Mesothelial cell of epicardium (in vitro differentiated cells): ENCODE measurements around the gene UGT1A7. TPM values are rescaled to one million over a fixed set of nuclear protein-coding genes. Genes with fewer than 3 reads are reported as not detected.
"Not testable (repeated sequence)": the region's sequence is repeated elsewhere in the genome, so short reads cannot be mapped to it uniquely, and the experiment has no call there.

Experiments used
- DNase-seq, 2 experiments: peaks; one replicate each; pipeline ENCODE4 v3.0.0; 2021; ENCODE audit warnings: low spot score in 2 of 2; ENCODE audit not compliant: unreplicated experiment in 2 of 2
- H3K27ac Mint-ChIP-seq: 2 replicates; pipeline ENCODE4 v1.8.0; 2021; ENCODE audit warnings: mixed read lengths
- H3K27me3 Mint-ChIP-seq: 2 replicates; pipeline ENCODE4 v1.8.0; 2021; ENCODE audit warnings: low read depth, mixed read lengths
- H3K36me3 Mint-ChIP-seq: 2 replicates; pipeline ENCODE4 v1.8.0; 2021; ENCODE audit warnings: mixed read lengths
- H3K4me1 Mint-ChIP-seq: 2 replicates; pipeline ENCODE4 v1.8.0; 2021; ENCODE audit warnings: mixed read lengths
- H3K4me3 Mint-ChIP-seq: 2 replicates; pipeline ENCODE4 v1.8.0; 2021; ENCODE audit warnings: mild to moderate bottlenecking, moderate library complexity, mixed read lengths
- H3K9me3 Mint-ChIP-seq: 2 replicates; pipeline ENCODE4 v1.8.0; 2021; ENCODE audit warnings: mixed read lengths
- total RNA-seq: library from RNA; stranded (reverse); gene quantifications from 3 replicates; pipeline ENCODE4 v1.2.1, GENCODE V29; 2021
- TF ChIP-seq, protein P1 (sequence below): fragments of 200-600 bp; sonication (generic); IDR thresholded peaks from one replicate; pipeline ENCODE4 v1.5.0; 2021; ENCODE audit warnings: antibody characterized with exemption; ENCODE audit not compliant: unreplicated experiment

UGT1A7 gene
- total RNA-seq, 1 donor from 2014 or later: not detected

DNA sequence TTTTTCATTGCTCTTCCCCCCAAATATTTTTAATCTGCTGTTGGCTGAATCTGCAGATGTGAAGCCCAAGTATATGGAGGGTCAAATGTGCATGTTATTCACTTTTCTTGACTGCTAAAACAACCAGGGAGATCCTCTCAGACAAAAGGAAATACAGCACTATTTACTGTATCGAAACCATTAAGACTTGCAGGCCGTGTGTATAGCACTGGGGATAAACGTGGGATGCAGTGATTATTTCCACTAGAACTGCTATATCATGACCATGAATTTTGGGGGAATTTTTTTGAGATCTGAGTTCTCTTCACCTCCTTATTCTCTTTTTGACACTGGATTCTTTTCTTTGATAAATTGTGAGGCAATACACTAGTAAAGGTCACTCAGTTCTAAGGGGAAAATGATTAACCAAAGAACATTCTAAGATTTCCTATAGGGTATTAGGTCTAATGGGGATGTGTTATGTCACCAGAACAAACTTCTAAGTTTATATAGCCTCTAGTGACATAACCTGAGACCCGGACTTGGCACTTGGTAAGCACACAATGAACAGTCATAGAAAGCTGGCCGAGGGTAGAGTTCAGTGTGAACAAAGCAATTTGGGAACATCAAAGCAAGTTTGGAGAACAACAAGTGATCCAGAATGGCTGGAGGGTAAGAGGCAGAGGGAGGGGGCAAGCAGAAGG, 63.5 kb downstream of the UGT1A7 start:
- peaks cover 16% of the 10 kb centered on the region for H3K27me3 Mint-ChIP-seq

DNA sequence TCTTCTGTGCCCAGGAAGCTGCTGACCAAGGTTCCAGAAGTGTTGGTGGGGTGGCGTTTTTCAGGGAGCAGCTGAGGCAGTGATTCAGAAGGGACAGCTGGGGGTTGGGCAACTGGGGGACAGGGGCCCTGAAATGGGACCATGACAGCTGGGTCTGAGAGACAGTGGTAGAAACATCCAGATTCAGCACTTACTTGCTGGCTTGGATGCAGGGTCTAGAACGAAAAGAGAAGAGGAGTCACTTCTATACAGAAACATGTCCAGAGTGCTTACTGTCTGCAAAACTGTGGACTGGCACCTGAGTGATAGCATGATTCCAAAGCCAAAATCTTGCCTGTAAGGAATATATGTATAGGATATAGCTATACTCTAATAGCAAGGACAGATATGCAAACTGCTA, 64.1 kb downstream of the UGT1A7 start:
- H3K4me1 Mint-ChIP-seq, H3K27ac Mint-ChIP-seq, DNase-seq, H3K36me3 Mint-ChIP-seq, H3K4me3 Mint-ChIP-seq: not testable (repeated sequence)
- Mint-ChIP-seq H3K9me3 (peaks cover 30% of the 10 kb centered on the region), H3K27me3 (peaks cover 14% of the 10 kb centered on the region)

More for the DNA sequence above, 63.5 kb downstream of the UGT1A7 start:
- no peaks in the 10 kb centered on the region for H3K36me3 Mint-ChIP-seq
- no peak for DNase-seq
- peaks cover 27% of the 10 kb centered on the region for H3K9me3 Mint-ChIP-seq
- no peak overlapping the region for H3K4me3 Mint-ChIP-seq
- no peaks in the 10 kb centered on the region for H3K4me1 Mint-ChIP-seq
- TF ChIP-seq, protein P1, sequence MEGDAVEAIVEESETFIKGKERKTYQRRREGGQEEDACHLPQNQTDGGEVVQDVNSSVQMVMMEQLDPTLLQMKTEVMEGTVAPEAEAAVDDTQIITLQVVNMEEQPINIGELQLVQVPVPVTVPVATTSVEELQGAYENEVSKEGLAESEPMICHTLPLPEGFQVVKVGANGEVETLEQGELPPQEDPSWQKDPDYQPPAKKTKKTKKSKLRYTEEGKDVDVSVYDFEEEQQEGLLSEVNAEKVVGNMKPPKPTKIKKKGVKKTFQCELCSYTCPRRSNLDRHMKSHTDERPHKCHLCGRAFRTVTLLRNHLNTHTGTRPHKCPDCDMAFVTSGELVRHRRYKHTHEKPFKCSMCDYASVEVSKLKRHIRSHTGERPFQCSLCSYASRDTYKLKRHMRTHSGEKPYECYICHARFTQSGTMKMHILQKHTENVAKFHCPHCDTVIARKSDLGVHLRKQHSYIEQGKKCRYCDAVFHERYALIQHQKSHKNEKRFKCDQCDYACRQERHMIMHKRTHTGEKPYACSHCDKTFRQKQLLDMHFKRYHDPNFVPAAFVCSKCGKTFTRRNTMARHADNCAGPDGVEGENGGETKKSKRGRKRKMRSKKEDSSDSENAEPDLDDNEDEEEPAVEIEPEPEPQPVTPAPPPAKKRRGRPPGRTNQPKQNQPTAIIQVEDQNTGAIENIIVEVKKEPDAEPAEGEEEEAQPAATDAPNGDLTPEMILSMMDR: no peak
- H3K27ac Mint-ChIP-seq: no peak overlapping the region

- no peak for DNase-seq
- Mint-ChIP-seq H3K36me3 (no peaks in the 10 kb centered on the region), H3K27me3 (peaks cover 8% of the 10 kb centered on the region), H3K4me3 (no peak overlapping the region), H3K27ac (no peak overlapping the region), H3K9me3 (peaks cover 38% of the 10 kb centered on the region), H3K4me1 (no peaks in the 10 kb centered on the region)
- TF ChIP-seq, protein P1: no peak
Measured at GRCh38 chr2:233746475-233747282, 65.0 kb downstream of the UGT1A7 start.

- peaks cover 5% of the 10 kb centered on the region for H3K27me3 Mint-ChIP-seq
- peaks cover 42% of the 10 kb centered on the region for H3K9me3 Mint-ChIP-seq
- DNase-seq: no peak
- H3K36me3 Mint-ChIP-seq: no peaks in the 10 kb centered on the region
- H3K4me1 Mint-ChIP-seq: no peaks in the 10 kb centered on the region
- no peak overlapping the region for H3K4me3 Mint-ChIP-seq
- no peak overlapping the region for H3K27ac Mint-ChIP-seq
- TF ChIP-seq, protein P1: no peak
Measured at GRCh38 chr2:233747283-233747544, 65.5 kb downstream of the UGT1A7 start.

DNA sequence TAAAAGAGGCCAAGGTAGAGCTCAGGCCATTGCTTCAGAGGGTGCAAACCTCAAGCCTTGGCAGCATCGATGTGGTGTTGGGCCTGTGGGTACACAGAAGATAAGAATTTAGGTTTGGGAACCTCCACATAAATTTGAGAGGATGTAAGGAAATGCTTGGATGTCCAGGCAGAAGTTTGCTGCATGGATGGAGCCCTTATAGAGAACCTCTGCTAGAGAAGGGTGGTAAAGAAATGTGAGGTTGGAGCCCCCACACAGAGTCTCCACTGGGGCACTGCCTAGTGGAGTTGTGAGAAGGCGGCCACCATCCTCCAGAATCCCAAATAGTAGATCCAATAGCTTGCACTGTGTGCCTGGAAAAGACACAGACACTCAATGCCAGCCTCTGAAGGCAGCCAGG, 69.0 kb downstream of the UGT1A7 start:
- H3K36me3 Mint-ChIP-seq, DNase-seq, H3K4me1 Mint-ChIP-seq, H3K27me3 Mint-ChIP-seq, H3K27ac Mint-ChIP-seq, H3K4me3 Mint-ChIP-seq: not testable (repeated sequence)
- H3K9me3 Mint-ChIP-seq: peaks cover 47% of the 10 kb centered on the region

DNA sequence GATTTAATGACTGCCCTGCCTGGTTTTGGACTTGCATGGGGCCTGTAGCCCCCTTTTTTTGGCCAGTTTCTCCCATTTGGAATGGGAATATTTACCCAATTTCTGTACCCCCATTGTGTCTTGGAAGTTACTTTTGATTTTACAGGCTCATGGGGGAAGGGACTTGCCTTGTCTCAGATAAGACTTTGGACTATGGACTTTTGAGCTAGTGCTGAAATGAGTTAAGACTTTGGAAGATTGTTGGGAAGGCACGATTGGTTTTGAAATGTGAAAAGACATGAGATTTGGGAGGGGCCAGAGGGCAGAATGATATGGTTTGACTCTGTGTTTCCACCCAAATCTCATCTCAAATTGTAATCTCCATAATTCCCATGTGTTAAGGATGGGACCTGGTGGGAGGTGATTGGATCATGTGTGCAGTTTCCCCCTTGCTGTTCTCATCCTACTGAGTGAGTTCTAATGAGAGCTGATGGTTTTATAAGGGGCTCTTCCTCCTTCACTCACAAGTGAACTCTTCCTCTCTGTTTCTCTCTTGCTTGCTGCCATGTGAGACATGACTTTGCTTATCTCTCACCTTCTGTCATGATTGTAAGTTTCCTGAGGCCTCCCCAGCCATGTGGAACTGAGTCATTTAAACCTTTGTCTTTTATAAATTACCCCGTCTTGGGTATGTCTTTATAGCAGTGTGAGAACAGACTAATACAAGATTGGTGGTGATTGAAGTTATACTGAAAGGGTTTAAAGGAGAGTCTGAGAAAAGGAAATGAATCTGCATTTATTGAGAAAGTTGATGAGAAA, 69.7 kb downstream of the UGT1A7 start:
- H3K27ac Mint-ChIP-seq, H3K4me1 Mint-ChIP-seq, DNase-seq, H3K36me3 Mint-ChIP-seq, H3K27me3 Mint-ChIP-seq, H3K4me3 Mint-ChIP-seq: not testable (repeated sequence)
- peaks cover 47% of the 10 kb centered on the region for H3K9me3 Mint-ChIP-seq
